Kidney (tissue), 14 donors: ENCODE measurements around the gene MAML3. TPM values are rescaled to one million over a fixed set of nuclear protein-coding genes. Genes with fewer than 3 reads are reported as not detected.
A peak's percentile ranks its signal among the peaks of the same experiment; 100 is the strongest.

ENCODE experiments used
- DNase-seq, 5 donors: peaks; one replicate each; pipeline ENCODE4 v3.0.0-alpha.2; 2013 to 2020
- FAIRE-seq: peaks from 2 replicates; lab custom pipeline; 2012; peaks lifted over from hg19 to GRCh38; lab: Jason Lieb, UNC
- H3K27ac ChIP-seq, 2 donors: one replicate each; pipeline ENCODE4 v1.7.0; 2013; ENCODE audit warnings: low read depth in 2 of 2, low read length in 2 of 2, inconsistent platforms in 1 of 2
- H3K27me3 ChIP-seq: one replicate; pipeline ENCODE4 v1.7.1; 2013; ENCODE audit warnings: low read length, inconsistent platforms; ENCODE audit not compliant: control insufficient read depth, insufficient read depth
- H3K36me3 ChIP-seq, 3 donors: one replicate each; pipeline versions ENCODE4 v1.7.0 to v1.7.1; 2013; ENCODE audit warnings: low read length in 3 of 3, control low read depth in 1 of 3, inconsistent platforms in 1 of 3; ENCODE audit not compliant: insufficient read depth in 3 of 3, control insufficient read depth in 2 of 3
- H3K4me1 ChIP-seq, 3 donors: one replicate each; pipeline versions ENCODE4 v1.7.0 to v1.7.1; 2013; ENCODE audit warnings: low read length in 3 of 3, inconsistent platforms in 1 of 3, low read depth in 1 of 3; ENCODE audit not compliant: control insufficient read depth in 2 of 3, insufficient read depth in 2 of 3
- H3K4me3 ChIP-seq, 3 donors: one replicate each; pipeline versions ENCODE4 v1.7.0 to v1.8.1; 2013; ENCODE audit warnings: low read length in 3 of 3, control low read depth in 1 of 3, inconsistent platforms in 1 of 3
- H3K9ac ChIP-seq, 3 donors: one replicate each; pipeline versions ENCODE4 v1.7.0 to v1.7.1; 2013; ENCODE audit warnings: low read length in 3 of 3, control low read depth in 1 of 3, inconsistent platforms in 1 of 3
- H3K9me3 ChIP-seq, 3 donors: one replicate each; pipeline versions ENCODE4 v1.7.0 to v1.7.1; 2013; ENCODE audit warnings: low read length in 3 of 3, control low read depth in 1 of 3, inconsistent platforms in 1 of 3; ENCODE audit not compliant: control insufficient read depth in 2 of 3, insufficient read depth in 1 of 3
- intact Hi-C: fragments of 100-400 bp; cut with DNase I; formaldehyde crosslinking; loops from one replicate; pipeline ENCODE4 v1.11.1; 2022
- polyA plus RNA-seq: library from polyadenylated mRNA; stranded (reverse); fragments of 350-450 nt; fragmentation: Illumina TruSeq; extraction: RNeasy Lipid Tissue Mini Kit (QIAGEN cat#74804); gene quantifications from one replicate; pipeline ENCODE4 v1.2.3, GENCODE V29; 2014; ENCODE audit warnings: low read depth, low replicate concordance; ENCODE audit not compliant: insufficient read depth
- total RNA-seq: library from RNA; stranded (reverse); fragmentation: NEBNext Ultra II Directional; extraction: Animal tissue kit (Norgen Biotek cat#: 25700); gene quantifications from one replicate; pipeline ENCODE4 v1.2.1, GENCODE V29; 2021
- TF ChIP-seq, protein P1 (sequence below): IDR thresholded peaks from 3 replicates; pipeline ENCODE4 v1.5.1; 2012; ENCODE audit warnings: mild to moderate bottlenecking, moderate library complexity, borderline replicate concordance; ENCODE audit not compliant: insufficient read depth; ENCODE audit errors: extremely low read depth
- donor health status: control.
- donor health status: control.
- donor health status: control.
- donor health status: control.
- donor health status: control.
- donor health status: DM: yes; HTN: yes; CAD: no.
- donor health status: Normal renal cell carcinoma (clear cell type).

MAML3 gene
- total and polyA plus RNA-seq, 2 donors from 2014 or later = 1.4 to 10.4 TPM

DNA sequence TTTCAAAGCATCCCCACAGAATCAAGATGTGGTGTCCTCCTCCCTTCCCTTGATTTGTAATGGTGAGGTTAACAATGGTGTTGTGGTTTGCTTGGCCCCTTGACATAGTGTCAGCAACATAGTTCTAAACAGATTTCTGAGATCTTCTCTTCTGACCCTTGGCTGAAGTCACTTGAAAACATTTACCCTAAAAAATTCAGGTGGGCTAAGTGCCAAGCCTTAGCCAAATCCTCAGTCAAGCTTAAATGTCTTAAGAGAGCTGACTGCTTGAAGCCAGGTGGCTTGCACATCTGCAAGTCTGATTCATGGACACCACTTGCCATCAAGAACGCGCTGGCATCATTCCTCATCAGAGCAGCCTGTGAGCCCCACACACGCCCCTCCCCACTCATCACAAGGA, 315.2 kb downstream of the MAML3 start:
- Histone ChIP-seq H3K27me3 (no peaks in the 10 kb centered on the region), H3K36me3 (no peaks in the 10 kb centered on the region), H3K27ac (no peak overlapping the region), H3K4me1 (peaks cover 3 to 13% (median 8%) of the 10 kb centered on the region in 3 donors), H3K4me3 (no peak overlapping the region), H3K9me3 (no peaks in the 10 kb centered on the region), H3K9ac (no peak overlapping the region)
- intact Hi-C loops = no loop called here
- FAIRE-seq (no peak), DNase-seq (no peak)
- TF ChIP-seq, protein P1, sequence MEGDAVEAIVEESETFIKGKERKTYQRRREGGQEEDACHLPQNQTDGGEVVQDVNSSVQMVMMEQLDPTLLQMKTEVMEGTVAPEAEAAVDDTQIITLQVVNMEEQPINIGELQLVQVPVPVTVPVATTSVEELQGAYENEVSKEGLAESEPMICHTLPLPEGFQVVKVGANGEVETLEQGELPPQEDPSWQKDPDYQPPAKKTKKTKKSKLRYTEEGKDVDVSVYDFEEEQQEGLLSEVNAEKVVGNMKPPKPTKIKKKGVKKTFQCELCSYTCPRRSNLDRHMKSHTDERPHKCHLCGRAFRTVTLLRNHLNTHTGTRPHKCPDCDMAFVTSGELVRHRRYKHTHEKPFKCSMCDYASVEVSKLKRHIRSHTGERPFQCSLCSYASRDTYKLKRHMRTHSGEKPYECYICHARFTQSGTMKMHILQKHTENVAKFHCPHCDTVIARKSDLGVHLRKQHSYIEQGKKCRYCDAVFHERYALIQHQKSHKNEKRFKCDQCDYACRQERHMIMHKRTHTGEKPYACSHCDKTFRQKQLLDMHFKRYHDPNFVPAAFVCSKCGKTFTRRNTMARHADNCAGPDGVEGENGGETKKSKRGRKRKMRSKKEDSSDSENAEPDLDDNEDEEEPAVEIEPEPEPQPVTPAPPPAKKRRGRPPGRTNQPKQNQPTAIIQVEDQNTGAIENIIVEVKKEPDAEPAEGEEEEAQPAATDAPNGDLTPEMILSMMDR = no peak

DNA sequence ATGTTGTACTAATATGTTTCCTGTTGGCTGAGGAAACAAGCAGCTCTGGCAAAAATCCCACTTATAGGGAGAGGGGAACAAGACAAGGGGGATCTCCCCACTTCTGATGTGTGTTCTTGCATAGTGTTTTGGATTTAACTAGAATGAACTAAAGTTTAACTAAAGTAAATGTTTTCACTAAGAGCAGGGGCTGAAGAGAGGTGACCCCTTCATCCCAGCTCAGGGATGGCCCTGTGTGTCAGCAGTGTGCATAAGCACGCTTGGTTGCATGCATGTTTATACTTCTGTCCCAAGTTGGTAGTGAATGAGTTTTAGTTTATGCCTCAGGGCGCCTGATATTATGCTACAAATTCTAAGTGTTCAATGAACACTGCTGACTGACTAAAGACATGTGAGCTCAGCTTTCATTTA, 319.0 kb downstream of the MAML3 start:
- H3K36me3 ChIP-seq = no peaks in the 10 kb centered on the region
- H3K9ac ChIP-seq = no peak overlapping the region
- H3K4me3 ChIP-seq = no peak overlapping the region
- intact Hi-C loops = no loop called here
- TF ChIP-seq, protein P1 = no peak
- H3K9me3 ChIP-seq = no peaks in the 10 kb centered on the region
- peak in 3 of 5 donors; percentile 52 to 75 (median 65) for DNase-seq
- H3K27me3 ChIP-seq = no peaks in the 10 kb centered on the region
- peaks cover 3 to 13% (median 10%) of the 10 kb centered on the region in 3 donors for H3K4me1 ChIP-seq
- no peak overlapping the region for H3K27ac ChIP-seq
- no peak for FAIRE-seq

DNA sequence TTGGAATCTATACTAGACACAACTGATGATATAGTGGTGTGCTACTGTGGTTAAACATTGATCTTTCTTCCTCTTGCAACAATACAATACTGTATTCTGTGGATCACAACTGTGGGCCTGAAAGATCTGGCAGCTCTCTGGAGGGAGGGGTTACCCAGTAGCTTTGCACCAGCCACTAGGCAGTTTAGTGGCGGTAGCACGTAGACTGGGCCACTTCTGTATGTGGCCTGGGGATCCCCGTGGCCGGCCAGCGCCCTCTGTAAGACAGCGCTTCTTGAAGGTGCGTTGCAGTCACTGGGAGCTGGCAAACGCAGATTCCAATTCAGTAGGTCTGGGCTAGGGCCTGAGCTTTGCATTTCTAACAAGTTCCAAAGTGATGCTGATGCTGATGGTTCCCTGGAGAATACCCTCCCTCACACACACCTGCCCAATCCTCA, 319.7 kb downstream of the MAML3 start:
- no peak overlapping the region for H3K4me3 ChIP-seq
- FAIRE-seq (no peak), DNase-seq (peak in 3 of 5 donors; percentile 35 to 39 (median 38))
- H3K27ac ChIP-seq = no peak overlapping the region
- no peaks in the 10 kb centered on the region for H3K27me3 ChIP-seq
- no peak overlapping the region for H3K9ac ChIP-seq
- TF ChIP-seq, protein P1 = no peak
- no peaks in the 10 kb centered on the region for H3K36me3 ChIP-seq
- peaks cover 3 to 13% (median 10%) of the 10 kb centered on the region in 3 donors for H3K4me1 ChIP-seq
- H3K9me3 ChIP-seq = no peaks in the 10 kb centered on the region
- intact Hi-C loops = no loop called here
